ENCODE results near the gene HOXC13.

HOXC13 gene

DNA sequence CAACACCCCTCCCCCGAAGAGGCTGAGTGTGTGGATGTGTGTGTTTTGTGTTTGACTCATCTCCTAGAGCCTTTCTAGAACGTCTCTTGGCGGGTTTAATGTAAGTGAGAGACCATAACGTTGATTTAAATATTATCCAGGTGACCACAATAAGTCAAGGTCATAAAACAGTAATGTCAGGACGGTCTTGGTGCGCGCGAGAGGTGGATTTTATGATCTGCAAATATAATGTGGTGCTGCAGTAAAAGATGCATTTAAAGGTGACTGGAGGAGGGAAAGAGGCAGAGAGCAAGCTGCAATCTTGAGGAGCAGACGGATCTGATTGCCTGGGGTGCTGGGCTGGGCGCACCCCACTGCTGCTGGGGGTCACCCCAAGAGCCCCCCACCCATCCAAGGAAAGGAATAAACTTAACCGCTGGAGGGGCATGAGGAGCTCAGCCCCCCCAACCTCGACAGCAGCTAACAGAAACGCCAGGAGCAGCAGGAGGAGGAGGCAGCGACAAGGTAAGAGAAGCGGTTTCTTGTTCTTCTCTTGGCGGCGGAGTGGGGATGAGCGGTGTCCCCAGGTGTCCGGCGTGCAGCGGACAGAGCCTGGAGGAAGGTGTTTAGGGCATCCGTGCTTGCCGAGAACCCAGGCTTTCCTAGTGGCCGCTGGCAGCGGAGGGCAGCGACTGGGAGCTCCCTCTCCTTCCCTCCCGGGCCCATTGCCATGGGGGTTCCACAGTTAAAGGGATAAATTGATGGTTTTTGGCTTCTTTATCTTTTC, 51.9 kb downstream of the HOXC13 start (continued):
- TF ChIP-seq, protein P1, sequence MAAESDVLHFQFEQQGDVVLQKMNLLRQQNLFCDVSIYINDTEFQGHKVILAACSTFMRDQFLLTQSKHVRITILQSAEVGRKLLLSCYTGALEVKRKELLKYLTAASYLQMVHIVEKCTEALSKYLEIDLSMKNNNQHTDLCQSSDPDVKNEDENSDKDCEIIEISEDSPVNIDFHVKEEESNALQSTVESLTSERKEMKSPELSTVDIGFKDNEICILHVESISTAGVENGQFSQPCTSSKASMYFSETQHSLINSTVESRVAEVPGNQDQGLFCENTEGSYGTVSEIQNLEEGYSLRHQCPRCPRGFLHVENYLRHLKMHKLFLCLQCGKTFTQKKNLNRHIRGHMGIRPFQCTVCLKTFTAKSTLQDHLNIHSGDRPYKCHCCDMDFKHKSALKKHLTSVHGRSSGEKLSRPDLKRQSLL (tag by site-specific recombination; IDR thresholded peaks at IDR 0.05) = peak; percentile 95
- TF ChIP-seq, protein P2, sequence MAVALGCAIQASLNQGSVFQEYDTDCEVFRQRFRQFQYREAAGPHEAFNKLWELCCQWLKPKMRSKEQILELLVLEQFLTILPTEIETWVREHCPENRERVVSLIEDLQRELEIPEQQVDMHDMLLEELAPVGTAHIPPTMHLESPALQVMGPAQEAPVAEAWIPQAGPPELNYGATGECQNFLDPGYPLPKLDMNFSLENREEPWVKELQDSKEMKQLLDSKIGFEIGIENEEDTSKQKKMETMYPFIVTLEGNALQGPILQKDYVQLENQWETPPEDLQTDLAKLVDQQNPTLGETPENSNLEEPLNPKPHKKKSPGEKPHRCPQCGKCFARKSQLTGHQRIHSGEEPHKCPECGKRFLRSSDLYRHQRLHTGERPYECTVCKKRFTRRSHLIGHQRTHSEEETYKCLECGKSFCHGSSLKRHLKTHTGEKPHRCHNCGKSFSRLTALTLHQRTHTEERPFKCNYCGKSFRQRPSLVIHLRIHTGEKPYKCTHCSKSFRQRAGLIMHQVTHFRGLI (tag by site-specific recombination; IDR thresholded peaks at IDR 0.05) = 0 out of 2 replicates have a peak, but pooled peaks have one; percentile 37

DNA sequence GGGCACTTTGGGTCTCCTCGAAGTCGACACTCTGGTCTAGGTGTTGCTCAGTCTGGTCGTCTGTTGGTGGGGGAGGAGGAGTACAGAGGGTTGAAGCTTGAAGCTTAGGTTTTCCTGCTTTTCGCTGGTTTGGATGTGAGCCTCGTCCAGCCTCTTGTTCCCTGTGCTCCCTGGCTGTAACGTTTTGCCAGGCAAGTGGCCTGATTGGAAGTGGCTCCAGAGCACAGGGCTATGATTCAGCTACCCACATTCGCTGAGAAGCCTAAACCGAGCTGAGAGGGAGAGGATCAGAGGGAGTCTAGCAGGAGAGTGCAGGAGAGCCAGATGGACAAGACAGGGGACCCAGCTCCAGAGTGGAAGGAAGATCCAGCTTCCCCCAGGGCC, 52.4 kb downstream of the HOXC13 start:
- Histone ChIP-seq H3K4me3 (ENCODE audit: low read depth, low read length) (no peak overlapping the region), H3K36me3 (ENCODE audit: control insufficient read depth in 2 of 2, insufficient read depth in 1 of 2, low read length in 2 of 2) (no peaks in the 10 kb centered on the region), H3K4me1 (ENCODE audit: control insufficient read depth, insufficient read depth, low read length) (peaks cover 35% of the 10 kb centered on the region), H3K9me3 (ENCODE audit: control insufficient read depth, insufficient read depth, low read depth, low read length) (no peaks in the 10 kb centered on the region), H3K27ac (ENCODE audit: extremely low read depth, low read depth, low read length) (peak overlapping the region; percentile 54; the same call in 1 of the 2 replicates)
- CTCF ChIA-PET = interaction anchor here (0.6 to 3.0 kb wide), 15 partner anchors 10 to 1935 kb away, joined by 3 to 25 read pairs (median 4); partner anchors contain the start of gene HOXC8
- POLR2A ChIA-PET = interaction anchor here (0.5 to 1.8 kb wide), 2 partner anchors 9 to 234 kb away, joined by 3 to 10 read pairs; partner anchors contain the start of gene HOXC9
- TF ChIP-seq ZFP41 (tag by site-specific recombination; IDR thresholded peaks at IDR 0.05; ENCODE audit: borderline replicate concordance) (no peak), IKZF3 (tag by site-specific recombination; IDR thresholded peaks at IDR 0.05) (peak; percentile 67), SCRT2 (tag by site-specific recombination; IDR thresholded peaks at IDR 0.05) (no peak), ZFP37 (tag by site-specific recombination; IDR thresholded peaks at IDR 0.05) (no peak), ZNF76 (tag by site-specific recombination; IDR thresholded peaks at IDR 0.05; ENCODE audit: borderline replicate concordance, low read depth) (0 out of 2 replicates have a peak, but pooled peaks have one; percentile 11), ZXDB (tag by site-specific recombination; IDR thresholded peaks at IDR 0.05) (peak; percentile 23; the same call in 1 of the 2 replicates), ZNF529 (tag by site-specific recombination; IDR thresholded peaks at IDR 0.05; ENCODE audit: insufficient replicate concordance) (no peak), ZBTB17 (tag by site-specific recombination; IDR thresholded peaks at IDR 0.05) (peak; percentile 97), TRIM28 (IDR thresholded peaks at IDR 0.05; ENCODE audit: borderline replicate concordance, low read length) (no peak), ZNF335 (tag by site-specific recombination; conservative IDR thresholded peaks at IDR 0.05) (peak; percentile 29; the same call in 1 of the 2 replicates), ZBTB20 (tag by site-specific recombination; IDR thresholded peaks at IDR 0.05) (peak; percentile 68), ZNF341 (tag by site-specific recombination; IDR thresholded peaks at IDR 0.05; ENCODE audit: low read depth) (peak; percentile 45; the same call in 1 of the 2 replicates), ZNF585B (tag by site-specific recombination; IDR thresholded peaks at IDR 0.05) (no peak), ZBTB1 (tag by site-specific recombination; IDR thresholded peaks at IDR 0.05) (no peak), ZBTB48 (tag by site-specific recombination; IDR thresholded peaks at IDR 0.05) (peak; percentile 29; the same call in 1 of the 2 replicates), ZNF394 (tag by site-specific recombination; IDR thresholded peaks at IDR 0.05; ENCODE audit: borderline replicate concordance) (peak; percentile 23; the same call in 1 of the 2 replicates), ZNF366 (tag by site-specific recombination; conservative IDR thresholded peaks at IDR 0.05) (no peak), ZNF302 (tag by site-specific recombination; IDR thresholded peaks at IDR 0.05; ENCODE audit: low read depth) (no peak), WT1 (tag by site-specific recombination; IDR thresholded peaks at IDR 0.05) (no peak), ZNF600 (tag by site-specific recombination; IDR thresholded peaks at IDR 0.05) (peak; percentile 99), PRDM1 (tag by site-specific recombination; IDR thresholded peaks at IDR 0.05) (peak; percentile 38; the same call in 1 of the 2 replicates)
- TF ChIP-seq, protein P1 (tag by site-specific recombination; IDR thresholded peaks at IDR 0.05) = peak; percentile 93
- TF ChIP-seq, protein P3, sequence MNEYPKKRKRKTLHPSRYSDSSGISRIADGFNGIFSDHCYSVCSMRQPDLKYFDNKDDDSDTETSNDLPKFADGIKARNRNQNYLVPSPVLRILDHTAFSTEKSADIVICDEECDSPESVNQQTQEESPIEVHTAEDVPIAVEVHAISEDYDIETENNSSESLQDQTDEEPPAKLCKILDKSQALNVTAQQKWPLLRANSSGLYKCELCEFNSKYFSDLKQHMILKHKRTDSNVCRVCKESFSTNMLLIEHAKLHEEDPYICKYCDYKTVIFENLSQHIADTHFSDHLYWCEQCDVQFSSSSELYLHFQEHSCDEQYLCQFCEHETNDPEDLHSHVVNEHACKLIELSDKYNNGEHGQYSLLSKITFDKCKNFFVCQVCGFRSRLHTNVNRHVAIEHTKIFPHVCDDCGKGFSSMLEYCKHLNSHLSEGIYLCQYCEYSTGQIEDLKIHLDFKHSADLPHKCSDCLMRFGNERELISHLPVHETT (tag by site-specific recombination; IDR thresholded peaks at IDR 0.05) = no peak
- TF ChIP-seq, protein P4, sequence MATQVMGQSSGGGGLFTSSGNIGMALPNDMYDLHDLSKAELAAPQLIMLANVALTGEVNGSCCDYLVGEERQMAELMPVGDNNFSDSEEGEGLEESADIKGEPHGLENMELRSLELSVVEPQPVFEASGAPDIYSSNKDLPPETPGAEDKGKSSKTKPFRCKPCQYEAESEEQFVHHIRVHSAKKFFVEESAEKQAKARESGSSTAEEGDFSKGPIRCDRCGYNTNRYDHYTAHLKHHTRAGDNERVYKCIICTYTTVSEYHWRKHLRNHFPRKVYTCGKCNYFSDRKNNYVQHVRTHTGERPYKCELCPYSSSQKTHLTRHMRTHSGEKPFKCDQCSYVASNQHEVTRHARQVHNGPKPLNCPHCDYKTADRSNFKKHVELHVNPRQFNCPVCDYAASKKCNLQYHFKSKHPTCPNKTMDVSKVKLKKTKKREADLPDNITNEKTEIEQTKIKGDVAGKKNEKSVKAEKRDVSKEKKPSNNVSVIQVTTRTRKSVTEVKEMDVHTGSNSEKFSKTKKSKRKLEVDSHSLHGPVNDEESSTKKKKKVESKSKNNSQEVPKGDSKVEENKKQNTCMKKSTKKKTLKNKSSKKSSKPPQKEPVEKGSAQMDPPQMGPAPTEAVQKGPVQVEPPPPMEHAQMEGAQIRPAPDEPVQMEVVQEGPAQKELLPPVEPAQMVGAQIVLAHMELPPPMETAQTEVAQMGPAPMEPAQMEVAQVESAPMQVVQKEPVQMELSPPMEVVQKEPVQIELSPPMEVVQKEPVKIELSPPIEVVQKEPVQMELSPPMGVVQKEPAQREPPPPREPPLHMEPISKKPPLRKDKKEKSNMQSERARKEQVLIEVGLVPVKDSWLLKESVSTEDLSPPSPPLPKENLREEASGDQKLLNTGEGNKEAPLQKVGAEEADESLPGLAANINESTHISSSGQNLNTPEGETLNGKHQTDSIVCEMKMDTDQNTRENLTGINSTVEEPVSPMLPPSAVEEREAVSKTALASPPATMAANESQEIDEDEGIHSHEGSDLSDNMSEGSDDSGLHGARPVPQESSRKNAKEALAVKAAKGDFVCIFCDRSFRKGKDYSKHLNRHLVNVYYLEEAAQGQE (tag by site-specific recombination; IDR thresholded peaks at IDR 0.05) = no peak

All from HEK293 (cell line).